Keratinocyte (primary cell): ENCODE measurements around the gene ZIC5. TPM values are rescaled to one million over a fixed set of nuclear protein-coding genes. Genes with fewer than 3 reads are reported as not detected.

Experiments used
- DNase-seq: peaks from one replicate; pipeline ENCODE4 v3.0.0-alpha.2; 2011; ENCODE audit warnings: low read depth, missing footprints, low spot score
- FAIRE-seq: peaks from 2 replicates; lab custom pipeline; 2011; peaks lifted over from hg19 to GRCh38; lab: Jason Lieb, UNC
- H2AFZ ChIP-seq: 2 replicates; pipeline ENCODE4 v1.6.0; 2012; ENCODE audit warnings: low read length, control low read depth, inconsistent platforms; ENCODE audit not compliant: control insufficient read depth
- H3K27ac ChIP-seq: 2 replicates; pipeline ENCODE4 v1.5.1; 2011; ENCODE audit warnings: low read length; ENCODE audit not compliant: control insufficient read depth, insufficient read depth
- H3K27me3 ChIP-seq: 3 replicates; pipeline ENCODE4 v1.6.0; 2011; ENCODE audit warnings: low read length; ENCODE audit not compliant: control insufficient read depth, insufficient read depth; ENCODE audit errors: extremely low read depth
- H3K36me3 ChIP-seq, 2 experiments: 2 replicates in 1 of 2; 3 replicates in 1 of 2; pipeline ENCODE4 v1.5.1; 2011; ENCODE audit warnings: low read length in 2 of 2, mild to moderate bottlenecking in 1 of 2; ENCODE audit not compliant: control insufficient read depth in 2 of 2, insufficient read depth in 2 of 2; ENCODE audit errors: extremely low read depth in 1 of 2
- H3K4me1 ChIP-seq: 3 replicates; pipeline ENCODE4 v1.5.1; 2011; ENCODE audit warnings: low read length; ENCODE audit not compliant: control insufficient read depth, insufficient read depth; ENCODE audit errors: extremely low read depth
- H3K4me2 ChIP-seq: 3 replicates; pipeline ENCODE4 v1.6.0; 2011; ENCODE audit warnings: low read depth, low read length; ENCODE audit not compliant: control insufficient read depth, insufficient read depth; ENCODE audit errors: extremely low read depth
- H3K4me3 ChIP-seq, 3 experiments: fragments of 200-600 bp in 1 of 3; sonication (generic) in 1 of 3; 2 replicates in 2 of 3; 3 replicates in 1 of 3; pipeline ENCODE4 v1.5.1; 2011 to 2016; ENCODE audit warnings: low read length in 3 of 3, mild to moderate bottlenecking in 3 of 3, control low read depth in 2 of 3, inconsistent platforms in 1 of 3, low read depth in 1 of 3, mixed read lengths in 1 of 3, mixed run types in 1 of 3, moderate library complexity in 1 of 3; ENCODE audit not compliant: control insufficient read depth in 2 of 3, insufficient read depth in 2 of 3; ENCODE audit errors: extremely low read depth in 1 of 3
- H3K79me2 ChIP-seq: 2 replicates; pipeline ENCODE4 v1.6.0; 2012; ENCODE audit warnings: low read length; ENCODE audit not compliant: control insufficient read depth, insufficient read depth
- H3K9ac ChIP-seq: 3 replicates; pipeline ENCODE4 v1.6.0; 2011; ENCODE audit warnings: low read length; ENCODE audit not compliant: control insufficient read depth, insufficient read depth; ENCODE audit errors: extremely low read depth
- H3K9me1 ChIP-seq: 3 replicates; pipeline ENCODE4 v1.6.0; 2011; ENCODE audit warnings: low read length; ENCODE audit not compliant: control insufficient read depth, insufficient read depth; ENCODE audit errors: extremely low read depth
- H3K9me3 ChIP-seq: 2 replicates; pipeline ENCODE4 v1.5.1; 2012; ENCODE audit warnings: low read depth, low read length; ENCODE audit not compliant: control insufficient read depth
- H4K20me1 ChIP-seq: 3 replicates; pipeline ENCODE4 v1.6.0; 2011; ENCODE audit warnings: low read length; ENCODE audit not compliant: control insufficient read depth, insufficient read depth; ENCODE audit errors: extremely low read depth
- EZH2 ChIP-seq: IDR thresholded peaks from one replicate; pipeline ENCODE4 v1.6.1; 2012; ENCODE audit warnings: inconsistent platforms, mild to moderate bottlenecking, low read length, moderate library complexity
- dilution Hi-C: fragments of 300-500 bp; cut with MboI; formaldehyde crosslinking; loops from one replicate; pipeline ENCODE4 v1.7.0; 2020; ENCODE audit warnings: low sequenced_read_pairs; ENCODE audit not compliant: extremely low pct_ligation_motif_present
- polyA plus RNA-seq, 5 experiments: library from polyadenylated mRNA; depleted of rRNA in 3 of 5; stranded (reverse) in 3 of 5; stranded (forward) in 1 of 5; unstranded in 1 of 5; fragments of >200 nt; gene quantifications; 1 replicate in 1 of 5; 2 replicates in 3 of 5; 3 replicates in 1 of 5; pipeline versions ENCODE4 v1.2.1 to v1.2.3, GENCODE V29; 2011 to 2012; ENCODE audit warnings: missing spikeins in 2 of 5, low read depth in 1 of 5, low replicate concordance in 1 of 5
- TF ChIP-seq, protein P1 (sequence below), 3 experiments: IDR thresholded peaks in 1 of 3; conservative IDR thresholded peaks in 1 of 3; optimal IDR thresholded peaks in 1 of 3; 2 replicates in 2 of 3; 3 replicates in 1 of 3; pipeline versions ENCODE3 to v1.5.1; 2011; ENCODE audit warnings: low read length in 3 of 3, mild to moderate bottlenecking in 3 of 3, moderate library complexity in 2 of 3, control low read depth in 1 of 3, inconsistent platforms in 1 of 3; ENCODE audit not compliant: insufficient read depth in 2 of 3; ENCODE audit errors: extremely low read depth in 1 of 3

Gene ZIC5
- polyA plus RNA-seq, 1 donor (not counting 4 experiments of a cell fraction or from before 2014, with no cell fraction given): not detected

- Histone ChIP-seq H3K4me1 (no peaks in the 10 kb centered on the region), H3K4me2 (no peak overlapping the region), H4K20me1 (no peaks in the 10 kb centered on the region), H3K79me2 (no peaks in the 10 kb centered on the region), H2AFZ (no peak overlapping the region), H3K4me3 (no peak overlapping the region), H3K9ac (no peak overlapping the region), H3K9me3 (no peaks in the 10 kb centered on the region), H3K27ac (no peak overlapping the region), H3K36me3 (no peaks in the 10 kb centered on the region), H3K27me3 (no peaks in the 10 kb centered on the region), H3K9me1 (no peaks in the 10 kb centered on the region)
- no peak for FAIRE-seq
- dilution Hi-C loops: no loop called here
- TF ChIP-seq EZH2: no peak
- TF ChIP-seq, protein P1, sequence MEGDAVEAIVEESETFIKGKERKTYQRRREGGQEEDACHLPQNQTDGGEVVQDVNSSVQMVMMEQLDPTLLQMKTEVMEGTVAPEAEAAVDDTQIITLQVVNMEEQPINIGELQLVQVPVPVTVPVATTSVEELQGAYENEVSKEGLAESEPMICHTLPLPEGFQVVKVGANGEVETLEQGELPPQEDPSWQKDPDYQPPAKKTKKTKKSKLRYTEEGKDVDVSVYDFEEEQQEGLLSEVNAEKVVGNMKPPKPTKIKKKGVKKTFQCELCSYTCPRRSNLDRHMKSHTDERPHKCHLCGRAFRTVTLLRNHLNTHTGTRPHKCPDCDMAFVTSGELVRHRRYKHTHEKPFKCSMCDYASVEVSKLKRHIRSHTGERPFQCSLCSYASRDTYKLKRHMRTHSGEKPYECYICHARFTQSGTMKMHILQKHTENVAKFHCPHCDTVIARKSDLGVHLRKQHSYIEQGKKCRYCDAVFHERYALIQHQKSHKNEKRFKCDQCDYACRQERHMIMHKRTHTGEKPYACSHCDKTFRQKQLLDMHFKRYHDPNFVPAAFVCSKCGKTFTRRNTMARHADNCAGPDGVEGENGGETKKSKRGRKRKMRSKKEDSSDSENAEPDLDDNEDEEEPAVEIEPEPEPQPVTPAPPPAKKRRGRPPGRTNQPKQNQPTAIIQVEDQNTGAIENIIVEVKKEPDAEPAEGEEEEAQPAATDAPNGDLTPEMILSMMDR (optimal IDR thresholded peaks at IDR 0.05 in 1 of 3, IDR thresholded peaks at IDR 0.05 in 1 of 3, conservative IDR thresholded peaks at IDR 0.05 in 1 of 3; ENCODE audit: extremely low read depth in 1 of 3, insufficient read depth in 2 of 3, low read length in 3 of 3): no peak
- DNase-seq: no peak
These were observed 48.7 kb downstream of the ZIC5 start for GRCh38 chr13:99922631-99923404.

- no peak for FAIRE-seq
- H3K27ac ChIP-seq: no peak overlapping the region
- dilution Hi-C loops: no loop called here
These were observed 52.4 kb downstream of the ZIC5 start for GRCh38 chr13:99919132-99919531.

More at GRCh38 chr13:99919132-99919531, 52.4 kb downstream of the ZIC5 start:
- Histone ChIP-seq H2AFZ (no peak overlapping the region), H3K27me3 (no peaks in the 10 kb centered on the region), H4K20me1 (no peaks in the 10 kb centered on the region), H3K4me1 (no peaks in the 10 kb centered on the region), H3K4me2 (no peak overlapping the region), H3K36me3 (no peaks in the 10 kb centered on the region), H3K9ac (no peak overlapping the region), H3K9me1 (no peaks in the 10 kb centered on the region), H3K4me3 (no peak overlapping the region), H3K9me3 (no peaks in the 10 kb centered on the region), H3K79me2 (no peaks in the 10 kb centered on the region)
- TF ChIP-seq, protein P1 (optimal IDR thresholded peaks at IDR 0.05 in 1 of 3, IDR thresholded peaks at IDR 0.05 in 1 of 3, conservative IDR thresholded peaks at IDR 0.05 in 1 of 3; ENCODE audit: extremely low read depth in 1 of 3, insufficient read depth in 2 of 3, low read length in 3 of 3): no peak
- TF ChIP-seq EZH2: no peak
- no peak for DNase-seq
